Activated T-cell treated with anti-CD3 and anti-CD28 coated beads, Interleukin-2, amount 50 U/mL, for 24 hours (primary cell): Measurements from ENCODE around the gene TRIM40.
"Not testable (repeated sequence)": the region's sequence is repeated elsewhere in the genome, so short reads cannot be mapped to it uniquely, and the experiment has no call there.

ENCODE experiments used
- DNase-seq: peaks from one replicate; pipeline ENCODE4 v3.0.0-alpha.2; 2020
- H3K27ac Mint-ChIP-seq: 2 replicates; pipeline ENCODE4 v1.8.0; 2020; ENCODE audit warnings: mild to moderate bottlenecking, mixed read lengths
- H3K27me3 Mint-ChIP-seq: 2 replicates; pipeline ENCODE4 v1.8.0; 2020; ENCODE audit warnings: mixed read lengths
- H3K36me3 Mint-ChIP-seq: 2 replicates; pipeline ENCODE4 v1.8.0; 2020; ENCODE audit warnings: low read depth, mixed read lengths
- H3K4me1 Mint-ChIP-seq: 2 replicates; pipeline ENCODE4 v1.8.0; 2020; ENCODE audit warnings: low read depth, mixed read lengths
- H3K4me3 Mint-ChIP-seq: 2 replicates; pipeline ENCODE4 v1.8.0; 2020; ENCODE audit warnings: mild to moderate bottlenecking, moderate library complexity, mixed read lengths
- H3K9me3 Mint-ChIP-seq: 2 replicates; pipeline ENCODE4 v1.8.0; 2020; ENCODE audit warnings: mixed read lengths

TRIM40 gene

DNA sequence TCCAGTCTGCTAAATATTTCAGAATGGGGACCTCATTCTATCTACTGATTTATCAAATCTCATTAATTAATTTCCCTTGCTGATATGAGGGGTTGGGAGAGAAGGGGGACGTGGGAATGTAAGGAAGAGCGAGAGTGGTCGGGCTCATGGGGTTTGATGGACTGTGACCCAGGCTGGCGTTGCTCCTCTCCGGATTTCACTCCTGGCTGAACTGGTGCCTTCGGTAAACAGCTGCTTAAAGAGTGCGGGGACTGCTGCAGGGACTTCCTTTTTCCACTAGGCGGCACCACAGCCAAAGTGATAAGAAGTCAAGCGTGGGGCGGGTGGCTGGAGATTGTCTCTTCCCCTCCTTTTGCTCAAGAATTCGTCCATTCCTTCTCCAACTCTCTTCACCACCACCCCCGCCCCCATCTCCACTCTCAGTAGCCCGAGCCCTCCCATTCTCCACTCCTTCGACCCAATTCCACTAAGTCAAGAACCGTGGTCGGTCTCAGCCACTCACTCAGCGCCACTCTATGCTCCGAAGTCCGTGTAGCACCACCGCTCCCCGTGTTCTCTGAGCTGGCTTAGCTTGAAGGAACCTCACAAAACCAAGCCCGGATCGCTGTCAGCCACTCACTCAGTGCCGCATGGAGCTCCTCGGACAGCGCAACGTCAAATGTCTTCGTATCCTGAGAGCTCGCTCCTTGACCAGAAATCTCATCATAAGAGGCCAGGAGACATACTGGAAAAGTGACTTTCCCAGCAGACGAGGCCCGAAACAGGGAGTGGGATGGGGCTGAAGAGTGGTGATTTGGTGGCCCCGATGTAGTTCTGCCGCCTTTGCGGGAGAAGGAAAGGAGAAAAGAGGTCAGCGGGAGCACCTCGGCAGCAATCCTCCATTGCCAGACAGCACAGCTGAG is 32.7 kb upstream of the TRIM40 start:
- H3K36me3 Mint-ChIP-seq, result no peaks in the 10 kb centered on the region
- H3K27me3 Mint-ChIP-seq, result peaks cover 63% of the 10 kb centered on the region
- H3K4me1 Mint-ChIP-seq, result peaks cover 46% of the 10 kb centered on the region
- peak overlapping the region; percentile 79 for H3K4me3 Mint-ChIP-seq
- peak; percentile 86 for DNase-seq
- no peaks in the 10 kb centered on the region for H3K9me3 Mint-ChIP-seq
- no peak overlapping the region for H3K27ac Mint-ChIP-seq

DNA sequence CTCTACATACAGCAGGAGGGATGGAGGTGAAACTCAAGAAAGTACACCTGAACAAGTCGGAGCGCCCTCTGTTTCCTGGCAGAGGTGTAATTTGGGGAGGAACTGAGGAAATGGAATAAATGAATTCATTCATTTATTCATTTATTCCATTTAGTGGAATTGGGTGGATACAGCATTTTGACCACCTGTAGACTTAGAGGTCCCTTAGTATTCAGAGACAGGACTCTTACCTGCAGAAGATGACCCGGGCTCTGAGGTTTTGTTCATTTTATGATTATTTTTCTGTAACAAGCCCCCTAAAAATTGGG is 32.1 kb upstream of the TRIM40 start:
- Mint-ChIP-seq H3K36me3 (no peaks in the 10 kb centered on the region), H3K27me3 (peaks cover 62% of the 10 kb centered on the region), H3K27ac (no peak overlapping the region), H3K4me1 (peaks cover 42% of the 10 kb centered on the region), H3K4me3 (peak overlapping the region; percentile 79), H3K9me3 (no peaks in the 10 kb centered on the region)
- no peak for DNase-seq

DNA sequence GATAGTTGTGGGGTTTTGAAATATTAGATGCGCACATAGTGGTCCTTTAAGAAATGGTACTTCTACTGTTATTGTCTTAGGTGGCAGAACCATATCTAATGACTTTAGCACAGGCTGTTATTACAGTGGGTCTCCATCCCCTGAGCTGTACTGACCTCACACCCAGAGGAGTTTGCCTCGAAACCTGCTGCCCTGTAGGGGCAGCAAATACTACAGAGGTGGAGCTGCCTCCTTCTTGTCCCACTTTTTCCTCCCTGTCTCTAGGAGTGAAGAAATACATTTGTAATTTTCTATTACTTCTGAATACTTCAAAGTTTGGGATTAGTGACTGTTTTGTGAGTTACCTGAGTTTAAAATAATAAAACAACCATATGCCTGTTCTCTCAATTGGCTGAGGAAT is 31.3 kb upstream of the TRIM40 start:
- H3K4me3 Mint-ChIP-seq, result no peak overlapping the region
- no peak overlapping the region for H3K27ac Mint-ChIP-seq

DNA sequence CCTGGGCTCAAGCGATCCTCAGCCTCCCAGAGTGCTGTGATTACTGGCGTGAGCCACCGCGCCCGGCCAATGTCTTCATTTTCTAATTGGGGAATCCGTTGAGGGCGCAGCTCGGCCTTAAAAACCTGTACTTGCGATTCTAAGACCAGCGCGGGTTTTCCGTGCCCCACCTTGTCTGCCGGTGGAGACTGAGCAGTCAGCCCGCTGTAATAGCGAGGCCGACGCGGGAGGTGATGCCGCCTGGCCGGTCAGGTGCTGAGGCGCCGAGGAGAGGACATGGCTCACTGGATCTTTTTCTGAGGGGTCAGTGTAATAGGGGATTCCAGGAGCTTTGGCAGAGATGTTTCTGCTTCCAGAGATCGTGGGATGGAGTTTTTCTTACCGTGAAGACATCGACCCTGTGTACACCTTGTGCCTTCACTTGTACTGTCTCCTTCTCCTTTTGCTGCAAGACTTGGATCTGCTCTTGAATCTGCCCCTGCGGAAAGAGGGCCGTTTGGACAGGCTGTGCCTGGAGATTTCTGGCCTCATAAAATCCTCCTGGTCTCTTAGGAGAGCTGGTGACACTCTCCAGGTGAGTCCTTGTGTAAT is 24.6 kb upstream of the TRIM40 start:
- H3K4me1 Mint-ChIP-seq, result peaks cover 12% of the 10 kb centered on the region

More for the DNA sequence above, 31.3 kb upstream of the TRIM40 start:
- no peaks in the 10 kb centered on the region for H3K9me3 Mint-ChIP-seq
- H3K4me1 Mint-ChIP-seq, result peaks cover 39% of the 10 kb centered on the region
- no peak for DNase-seq
- H3K36me3 Mint-ChIP-seq, result no peaks in the 10 kb centered on the region
- H3K27me3 Mint-ChIP-seq, result peaks cover 58% of the 10 kb centered on the region

DNA sequence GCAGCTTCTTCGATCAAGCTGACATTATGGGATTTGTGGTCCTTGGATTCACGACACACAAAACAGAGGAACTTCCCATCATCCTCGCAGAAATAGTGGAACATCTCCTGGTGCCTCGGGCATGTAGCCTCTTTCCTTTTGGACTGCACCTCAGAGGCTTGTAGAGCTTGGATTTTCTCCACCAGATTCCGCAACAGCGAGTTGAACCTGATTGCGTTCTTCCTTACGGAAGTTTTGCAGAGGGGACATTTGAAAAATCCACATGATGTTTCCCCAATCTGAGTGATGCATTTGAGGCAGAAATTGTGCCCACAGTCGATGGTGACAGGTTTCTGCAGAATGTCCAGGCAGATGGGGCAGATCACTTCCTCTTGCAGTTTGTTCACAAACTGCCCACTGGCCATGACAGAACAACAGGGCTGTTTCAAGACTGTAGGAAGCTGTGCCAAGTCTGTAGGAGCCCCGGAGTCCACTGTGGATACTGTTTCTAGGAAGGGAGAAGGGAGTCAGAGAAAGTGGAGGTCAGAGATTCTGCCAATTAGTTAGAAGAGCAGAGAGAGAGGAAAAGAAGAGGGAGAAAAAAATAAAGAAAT is 23.4 kb upstream of the TRIM40 start:
- no peak overlapping the region for H3K4me3 Mint-ChIP-seq
- no peak for DNase-seq
- H3K27me3 Mint-ChIP-seq, result peaks cover 66% of the 10 kb centered on the region
- H3K4me1 Mint-ChIP-seq, result peaks cover 12% of the 10 kb centered on the region
- no peak overlapping the region for H3K27ac Mint-ChIP-seq
- H3K36me3 Mint-ChIP-seq, result no peaks in the 10 kb centered on the region
- H3K9me3 Mint-ChIP-seq, result no peaks in the 10 kb centered on the region

More for the DNA sequence above, 24.6 kb upstream of the TRIM40 start:
- no peak for DNase-seq
- Mint-ChIP-seq H3K4me3 (no peak overlapping the region), H3K27me3 (peaks cover 69% of the 10 kb centered on the region), H3K27ac (no peak overlapping the region), H3K36me3 (no peaks in the 10 kb centered on the region), H3K9me3 (no peaks in the 10 kb centered on the region)

DNA sequence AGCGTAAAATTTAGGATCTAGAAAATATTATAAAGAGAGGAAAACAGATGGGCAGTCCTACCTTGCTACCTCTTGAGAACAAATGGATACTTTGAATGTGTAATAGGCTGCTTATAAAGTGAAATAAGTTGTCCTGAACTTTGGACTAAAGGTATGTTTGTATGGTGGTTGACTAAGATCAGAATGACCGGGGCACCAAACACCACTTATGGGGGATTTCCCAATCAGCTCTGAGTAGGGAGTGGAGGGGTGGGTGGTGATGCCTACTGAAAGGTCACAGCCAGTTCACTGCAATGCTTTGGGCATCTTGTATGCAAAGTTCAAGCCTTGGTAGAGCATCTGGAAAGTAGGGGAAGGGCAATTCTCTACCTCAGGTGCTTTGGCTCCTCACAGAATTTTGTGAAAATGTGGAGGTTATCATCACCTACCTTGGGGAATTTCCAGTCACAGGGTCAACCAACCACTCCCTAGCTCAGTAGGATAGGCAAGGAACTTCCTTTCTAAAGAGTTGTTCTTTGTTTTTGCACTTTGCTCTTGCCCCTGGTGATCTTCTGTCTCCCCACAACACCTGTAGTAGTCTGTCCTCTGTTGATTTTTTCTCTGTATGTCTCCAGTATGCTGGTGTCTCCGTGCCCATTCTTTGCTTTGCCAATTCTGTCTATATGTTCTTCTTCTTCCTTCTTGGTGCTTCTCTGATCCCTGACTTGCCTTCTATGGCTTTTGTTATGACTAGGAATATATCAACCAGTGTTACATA is 22.8 kb upstream of the TRIM40 start, which contains the start of gene TRIM31:
TRIM31 (minus strand) TSS at position 88 of the 757 bp plus-strand sequence. CDS start 285 bp downstream, outside the sequence.
- Mint-ChIP-seq H3K27me3 (peaks cover 63% of the 10 kb centered on the region), H3K27ac (no peak within 1 kb of the TSS), H3K4me1 (peaks cover 12% of the 10 kb centered on the region), H3K9me3 (no peaks in the 10 kb centered on the region), H3K4me3 (no peak within 1 kb of the TSS), H3K36me3 (no peaks in the 10 kb centered on the region)
- no peak for DNase-seq

DNA sequence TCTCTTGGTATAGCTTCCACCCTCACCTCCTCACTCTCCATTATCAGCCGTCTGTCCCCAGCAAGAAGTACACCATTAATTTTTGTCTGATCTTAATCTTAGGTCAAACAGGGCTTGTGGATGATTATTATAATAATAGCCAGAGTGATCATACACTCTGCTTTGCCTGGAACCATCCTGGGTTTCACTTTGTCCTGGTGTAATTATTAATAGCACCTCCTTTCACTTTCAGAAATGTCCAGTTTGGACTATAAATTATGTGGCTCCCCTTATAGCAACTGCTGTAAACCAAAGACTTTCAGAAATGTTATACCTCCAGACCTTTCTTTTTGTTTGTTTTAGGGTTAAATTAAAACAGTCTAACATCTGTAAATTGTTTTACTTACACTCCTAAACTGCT is 22.1 kb upstream of the TRIM40 start:
- Mint-ChIP-seq H3K36me3 (no peaks in the 10 kb centered on the region), H3K27me3 (peaks cover 58% of the 10 kb centered on the region), H3K4me3 (no peak overlapping the region), H3K9me3 (no peaks in the 10 kb centered on the region), H3K27ac (no peak overlapping the region), H3K4me1 (peaks cover 12% of the 10 kb centered on the region)
- DNase-seq, result no peak

DNA sequence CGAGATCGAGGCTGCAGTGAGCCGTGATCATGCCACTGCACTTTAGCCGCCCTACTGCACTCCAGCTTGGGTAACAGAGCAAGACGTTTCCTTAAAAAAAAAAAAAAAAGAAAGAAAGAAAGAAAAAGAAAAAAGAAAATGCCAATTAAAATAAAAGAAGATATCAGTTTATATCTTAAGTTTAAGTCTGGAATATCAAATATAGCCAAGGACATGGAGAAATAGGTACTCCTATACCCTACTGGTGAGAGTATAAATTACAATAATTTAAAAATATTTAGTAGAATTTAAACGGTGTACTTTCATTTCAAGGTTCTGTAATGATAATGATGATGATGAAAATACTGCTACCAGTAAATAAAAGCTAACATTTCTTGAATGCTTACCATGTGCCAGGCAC is 19.2 kb upstream of the TRIM40 start:
- peaks cover 43% of the 10 kb centered on the region for H3K27me3 Mint-ChIP-seq
- no peaks in the 10 kb centered on the region for H3K36me3 Mint-ChIP-seq
- no peak overlapping the region for H3K27ac Mint-ChIP-seq
- DNase-seq, result no peak
- H3K9me3 Mint-ChIP-seq, result no peaks in the 10 kb centered on the region
- no peak overlapping the region for H3K4me3 Mint-ChIP-seq
- peaks cover 12% of the 10 kb centered on the region for H3K4me1 Mint-ChIP-seq

DNA sequence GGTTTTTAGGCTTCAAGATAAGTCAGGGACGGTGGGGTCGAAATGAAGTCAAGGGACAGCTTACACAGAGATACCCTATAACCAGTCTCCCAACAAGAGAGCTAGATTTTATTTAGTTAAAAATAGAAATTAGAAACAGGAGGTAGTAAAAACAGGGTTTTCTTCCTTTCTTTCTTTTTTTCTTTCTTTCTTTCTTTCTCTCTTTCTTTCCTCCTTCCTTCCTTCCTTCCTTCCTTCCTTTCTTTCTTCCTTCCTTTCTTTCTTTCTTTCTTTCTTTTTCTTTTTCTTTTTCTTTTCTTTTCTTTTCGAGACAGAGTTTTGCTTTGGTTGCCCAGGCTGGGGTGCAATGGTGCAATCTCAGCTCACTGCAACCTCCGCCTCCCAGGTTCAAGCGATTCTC is 17.2 kb upstream of the TRIM40 start:
- not testable (repeated sequence) for H3K27ac Mint-ChIP-seq, H3K4me1 Mint-ChIP-seq, H3K4me3 Mint-ChIP-seq, H3K9me3 Mint-ChIP-seq, DNase-seq, H3K36me3 Mint-ChIP-seq
- H3K27me3 Mint-ChIP-seq, result peaks cover 30% of the 10 kb centered on the region

DNA sequence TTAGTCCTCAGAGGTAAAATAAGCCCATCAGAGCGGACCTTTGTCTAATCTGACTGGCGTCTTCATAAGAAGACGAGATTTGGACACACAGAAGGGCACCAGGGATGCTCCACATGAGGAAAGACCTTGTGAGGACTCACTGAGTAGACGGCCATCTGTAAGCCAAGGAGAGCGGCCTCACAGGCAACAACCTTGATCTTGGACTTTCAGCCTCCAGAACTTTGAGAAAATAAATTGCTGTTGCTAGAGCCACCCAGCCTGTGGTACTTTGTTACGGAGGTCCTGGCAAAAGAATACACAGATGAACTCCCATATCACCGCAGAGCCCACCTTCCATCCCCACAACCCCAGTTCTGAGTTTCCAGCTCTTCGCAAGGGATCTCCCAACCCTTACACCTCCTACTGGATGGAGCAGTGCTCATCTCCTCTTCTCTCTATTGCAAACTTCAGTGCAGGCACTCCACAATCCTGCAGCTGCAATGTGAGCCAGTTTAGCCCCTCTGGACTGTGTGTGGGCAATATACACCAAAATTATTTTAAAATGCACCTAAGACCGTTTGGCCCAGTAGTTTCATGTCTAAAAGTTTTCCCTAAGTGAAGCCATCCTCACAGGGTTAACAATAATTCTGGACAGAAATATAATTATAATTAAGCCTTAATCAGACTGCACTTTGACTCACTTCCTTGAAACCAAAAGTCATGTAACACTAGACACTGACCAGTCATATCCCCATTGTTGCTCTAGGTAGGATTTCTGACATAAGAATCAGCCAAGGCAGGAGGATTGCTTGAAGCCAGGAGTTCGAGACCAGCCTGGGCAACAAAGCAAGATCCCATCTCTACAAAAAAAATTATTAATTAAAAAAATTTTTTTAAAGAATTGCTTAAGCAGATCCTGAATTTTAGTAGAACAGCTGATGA is 14.2 kb upstream of the TRIM40 start:
- Mint-ChIP-seq H3K36me3 (no peaks in the 10 kb centered on the region), H3K4me1 (no peaks in the 10 kb centered on the region), H3K4me3 (no peak overlapping the region), H3K27ac (no peak overlapping the region), H3K9me3 (no peaks in the 10 kb centered on the region), H3K27me3 (peaks cover 28% of the 10 kb centered on the region)
- DNase-seq, result no peak

DNA sequence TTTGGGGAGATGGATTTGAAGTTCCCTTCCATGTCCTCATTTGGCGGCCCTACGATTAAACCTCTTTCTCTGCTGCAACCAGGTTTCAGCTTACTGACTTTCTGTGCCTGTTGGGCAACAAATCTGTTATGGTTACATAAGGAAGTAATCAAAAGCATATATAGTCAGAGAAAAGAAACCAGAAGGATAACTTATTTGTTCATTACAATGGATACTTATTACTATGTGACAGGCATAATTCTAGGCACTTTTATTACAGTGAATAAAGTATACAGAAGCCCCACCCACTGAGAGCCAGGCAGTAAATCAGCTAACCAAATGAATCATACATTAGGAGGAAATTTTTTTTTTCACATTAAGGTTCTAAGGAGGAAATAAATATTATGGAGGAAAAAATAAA is 13.4 kb upstream of the TRIM40 start:
- H3K4me3 Mint-ChIP-seq, result no peak overlapping the region
- H3K27ac Mint-ChIP-seq, result no peak overlapping the region
- H3K36me3 Mint-ChIP-seq, result no peaks in the 10 kb centered on the region
- no peaks in the 10 kb centered on the region for H3K9me3 Mint-ChIP-seq
- H3K4me1 Mint-ChIP-seq, result no peaks in the 10 kb centered on the region
- DNase-seq, result no peak
- H3K27me3 Mint-ChIP-seq, result peaks cover 36% of the 10 kb centered on the region

DNA sequence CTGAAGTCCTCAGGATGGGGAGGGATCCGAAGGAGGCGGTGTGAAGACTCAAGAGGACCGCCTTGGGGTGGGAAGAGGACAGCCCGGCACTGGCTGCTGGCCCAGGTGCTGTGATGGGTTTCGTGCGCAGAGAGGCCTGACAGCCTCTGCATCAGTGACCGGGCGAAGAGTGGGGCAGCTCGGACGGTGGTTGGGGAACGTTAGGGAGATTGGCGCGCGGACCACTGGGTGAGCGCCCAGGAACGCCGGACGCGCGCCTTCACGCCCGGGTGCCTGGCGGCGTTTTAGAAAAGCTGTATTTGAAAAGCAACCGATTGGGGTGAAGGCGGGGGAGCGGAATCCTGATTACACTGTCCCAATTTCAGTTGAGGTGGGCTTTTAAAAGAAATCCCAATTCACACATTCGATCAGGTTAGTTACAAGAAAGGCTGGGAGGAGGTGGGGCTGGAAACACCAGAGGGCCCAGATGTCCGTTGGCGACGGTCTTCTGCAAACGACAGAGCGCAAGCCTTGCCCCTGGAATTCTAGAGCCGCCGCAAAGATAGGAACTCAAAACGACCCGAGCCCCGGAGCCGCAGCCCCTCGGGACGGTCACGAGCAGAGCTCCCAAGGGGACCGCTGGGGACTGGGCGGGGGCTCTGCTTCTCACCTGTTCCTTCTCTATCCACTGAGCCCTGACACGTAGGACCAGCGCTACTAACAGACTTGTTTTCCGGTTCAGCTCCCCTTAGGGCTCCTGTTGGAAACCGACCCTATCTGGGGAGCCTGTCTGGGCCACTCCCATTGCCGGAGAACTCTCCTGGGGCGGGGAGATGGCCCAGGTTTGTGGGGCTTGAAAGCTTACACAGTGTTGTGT is 8.5 kb upstream of the TRIM40 start:
- peak; percentile 34 for DNase-seq
- H3K36me3 Mint-ChIP-seq, result no peaks in the 10 kb centered on the region
- H3K4me1 Mint-ChIP-seq, result peaks cover 24% of the 10 kb centered on the region
- no peak overlapping the region for H3K27ac Mint-ChIP-seq
- no peak overlapping the region for H3K4me3 Mint-ChIP-seq
- no peaks in the 10 kb centered on the region for H3K9me3 Mint-ChIP-seq
- peaks cover 74% of the 10 kb centered on the region for H3K27me3 Mint-ChIP-seq
